ENCODE data around the gene HIRA.

The HIRA gene

GRCh38 chr22:19457828-19458428, 26.4 kb upstream of the HIRA start:
- no peak overlapping the region for H2AFZ ChIP-seq (ENCODE audit: low read depth, low read length, severe bottlenecking)
- H3K79me2 ChIP-seq (ENCODE audit: insufficient read depth, low read length) = no peaks in the 10 kb centered on the region
- H3K4me2 ChIP-seq (ENCODE audit: low read depth, low read length, poor library complexity, severe bottlenecking) = no peak overlapping the region
- no peak overlapping the region for H3K27ac ChIP-seq (ENCODE audit: low read depth, low read length)
- no peaks in the 10 kb centered on the region for H3K9me2 ChIP-seq (replicated peaks; ENCODE audit: insufficient read depth, low read length)
- TF ChIP-seq EZH2phosphoT487 (conservative IDR thresholded peaks at IDR 0.05; ENCODE audit: low read length) (no peak), CTCF (IDR thresholded peaks at IDR 0.05; ENCODE audit: insufficient read depth, low read length, poor library complexity, severe bottlenecking) (no peak)
- no peaks in the 10 kb centered on the region for H3K27me3 ChIP-seq (ENCODE audit: low read length)
- no peak overlapping the region for H3K9ac ChIP-seq (ENCODE audit: low read length)
- H3K36me3 ChIP-seq (ENCODE audit: low read length) = peaks cover 3% of the 10 kb centered on the region; the same call in 1 of the 2 replicates
- no peaks in the 10 kb centered on the region for H3F3A ChIP-seq (ENCODE audit: insufficient read depth)
- H3K4me3 ChIP-seq (ENCODE audit: insufficient read depth, low read length, poor library complexity, severe bottlenecking) = no peak overlapping the region
- H3K9me3 ChIP-seq (ENCODE audit: insufficient read depth, low read length) = no peaks in the 10 kb centered on the region
- no peaks in the 10 kb centered on the region for H4K20me1 ChIP-seq (ENCODE audit: low read depth, low read length)

GRCh38 chr22:19456541-19456940, 25.0 kb upstream of the HIRA start:
- Histone ChIP-seq H3K9me2 (replicated peaks; ENCODE audit: insufficient read depth, low read length) (no peaks in the 10 kb centered on the region), H3K79me2 (ENCODE audit: insufficient read depth, low read length) (no peaks in the 10 kb centered on the region), H4K20me1 (ENCODE audit: low read depth, low read length) (no peaks in the 10 kb centered on the region), H3K4me3 (ENCODE audit: insufficient read depth, low read length, poor library complexity, severe bottlenecking) (no peak overlapping the region), H3K27ac (ENCODE audit: low read depth, low read length) (no peak overlapping the region), H3K9me3 (ENCODE audit: insufficient read depth, low read length) (no peaks in the 10 kb centered on the region), H3K27me3 (ENCODE audit: low read length) (no peaks in the 10 kb centered on the region), H3K4me2 (ENCODE audit: low read depth, low read length, poor library complexity, severe bottlenecking) (no peak overlapping the region), H3K9ac (ENCODE audit: low read length) (no peak overlapping the region), H2AFZ (ENCODE audit: low read depth, low read length, severe bottlenecking) (no peak overlapping the region), H3F3A (ENCODE audit: insufficient read depth) (no peaks in the 10 kb centered on the region), H3K36me3 (ENCODE audit: low read length) (peaks cover 3% of the 10 kb centered on the region; the same call in 1 of the 2 replicates)
- TF ChIP-seq EZH2phosphoT487 (conservative IDR thresholded peaks at IDR 0.05; ENCODE audit: low read length) = no peak
- no peak for TF ChIP-seq CTCF (IDR thresholded peaks at IDR 0.05; ENCODE audit: insufficient read depth, low read length, poor library complexity, severe bottlenecking)

GRCh38 chr22:19455585-19456370, 24.2 kb upstream of the HIRA start:
- no peaks in the 10 kb centered on the region for H3K36me3 ChIP-seq (ENCODE audit: low read length)
- no peaks in the 10 kb centered on the region for H3K79me2 ChIP-seq (ENCODE audit: insufficient read depth, low read length)
- no peaks in the 10 kb centered on the region for H3F3A ChIP-seq (ENCODE audit: insufficient read depth)
- no peak for TF ChIP-seq EZH2phosphoT487 (conservative IDR thresholded peaks at IDR 0.05; ENCODE audit: low read length)
- TF ChIP-seq CTCF (IDR thresholded peaks at IDR 0.05; ENCODE audit: insufficient read depth, low read length, poor library complexity, severe bottlenecking) = no peak
- H2AFZ ChIP-seq (ENCODE audit: low read depth, low read length, severe bottlenecking) = no peak overlapping the region
- no peak overlapping the region for H3K4me3 ChIP-seq (ENCODE audit: insufficient read depth, low read length, poor library complexity, severe bottlenecking)
- H3K9me3 ChIP-seq (ENCODE audit: insufficient read depth, low read length) = no peaks in the 10 kb centered on the region
- H3K9me2 ChIP-seq (replicated peaks; ENCODE audit: insufficient read depth, low read length) = no peaks in the 10 kb centered on the region
- no peaks in the 10 kb centered on the region for H4K20me1 ChIP-seq (ENCODE audit: low read depth, low read length)
- no peak overlapping the region for H3K4me2 ChIP-seq (ENCODE audit: low read depth, low read length, poor library complexity, severe bottlenecking)
- H3K9ac ChIP-seq (ENCODE audit: low read length) = no peak overlapping the region
- no peak overlapping the region for H3K27ac ChIP-seq (ENCODE audit: low read depth, low read length)
- H3K27me3 ChIP-seq (ENCODE audit: low read length) = no peaks in the 10 kb centered on the region
